GM23248 (cell line): ENCODE data around the gene BFSP1. TPM values are rescaled to one million over a fixed set of nuclear protein-coding genes. Genes with fewer than 3 reads are reported as not detected.

Source experiments
- DNase-seq: peaks from one replicate; pipeline ENCODE4 v3.0.0-alpha.2; 2015
- H2AFZ ChIP-seq: fragments of 200-600 bp; sonication (generic); 2 replicates; pipeline ENCODE4 v1.6.1; 2016; ENCODE audit warnings: antibody characterized with exemption
- H3F3A ChIP-seq: fragments of 200-600 bp; sonication (generic); 2 replicates; pipeline ENCODE4 v1.6.1; 2016; ENCODE audit warnings: mild to moderate bottlenecking, antibody characterized with exemption, mixed run types; ENCODE audit not compliant: insufficient read depth
- H3K27ac ChIP-seq: fragments of 200-600 bp; sonication (generic); 2 replicates; pipeline ENCODE4 v1.5.1; 2016; ENCODE audit warnings: mild to moderate bottlenecking
- H3K27me3 ChIP-seq: fragments of 200-600 bp; sonication (generic); replicated peaks from 2 replicates; pipeline ENCODE4 v1.6.1; 2016; ENCODE audit warnings: mild to moderate bottlenecking; ENCODE audit not compliant: insufficient read depth
- H3K36me3 ChIP-seq: fragments of 200-600 bp; sonication (generic); 2 replicates; pipeline ENCODE4 v1.6.1; 2016; ENCODE audit warnings: low read depth, mild to moderate bottlenecking
- H3K4me1 ChIP-seq: fragments of 200-600 bp; sonication (generic); 2 replicates; pipeline ENCODE4 v1.6.1; 2016; ENCODE audit warnings: mild to moderate bottlenecking; ENCODE audit not compliant: insufficient read depth
- H3K4me2 ChIP-seq: fragments of 200-600 bp; sonication (generic); one replicate; pipeline ENCODE4 v1.6.1; 2016; ENCODE audit warnings: mild to moderate bottlenecking; ENCODE audit not compliant: unreplicated experiment
- H3K4me3 ChIP-seq: fragments of 200-600 bp; sonication (generic); 2 replicates; pipeline ENCODE4 v1.5.1; 2016; ENCODE audit warnings: mild to moderate bottlenecking
- H3K79me2 ChIP-seq: fragments of 200-600 bp; sonication (generic); 2 replicates; pipeline ENCODE4 v1.6.1; 2016; ENCODE audit warnings: mild to moderate bottlenecking; ENCODE audit not compliant: insufficient read depth
- H3K9ac ChIP-seq: fragments of 200-600 bp; sonication (generic); 2 replicates; pipeline ENCODE4 v1.6.1; 2016; ENCODE audit warnings: mild to moderate bottlenecking
- H3K9me2 ChIP-seq: fragments of 200-600 bp; sonication (generic); 2 replicates; pipeline ENCODE4 v1.6.1; 2016; ENCODE audit warnings: mixed run types, mild to moderate bottlenecking, moderate library complexity; ENCODE audit not compliant: insufficient read depth
- H3K9me3 ChIP-seq: fragments of 200-600 bp; sonication (generic); one replicate; pipeline ENCODE4 v1.6.1; 2017; ENCODE audit warnings: low read depth
- H4K20me1 ChIP-seq: fragments of 200-600 bp; sonication (generic); 2 replicates; pipeline ENCODE4 v1.6.0; 2016; ENCODE audit not compliant: insufficient read depth
- EZH2 ChIP-seq: fragments of 200-600 bp; sonication (generic); IDR thresholded peaks from 2 replicates; pipeline ENCODE4 v1.6.1; 2018; ENCODE audit warnings: antibody characterized with exemption, mild to moderate bottlenecking; ENCODE audit not compliant: insufficient read depth, poor library complexity, severe bottlenecking
- EZH2phosphoT487 ChIP-seq: fragments of 200-600 bp; sonication (generic); IDR thresholded peaks from 2 replicates; pipeline ENCODE4 v1.6.1; 2018; ENCODE audit warnings: antibody characterized with exemption, moderate library complexity, mild to moderate bottlenecking, low read depth; ENCODE audit not compliant: insufficient read depth
- WGBS, 2 experiments: methylation state at CpG; one replicate each; pipeline ENCODE4 v1.1.6; 2015 to 2017; ENCODE audit warnings: low lambda C conversion rate in 2 of 2, low coverage in 1 of 2; ENCODE audit errors: missing lambda C conversion rate in 2 of 2; 5-methylcytosine and 5-hydroxymethylcytosine counted together
- in situ Hi-C: fragments of 300-500 bp; cut with MboI; formaldehyde crosslinking; loops from 2 replicates; pipeline ENCODE4 v1.15.0; 2020
- polyA plus RNA-seq: library from polyadenylated mRNA; unstranded; fragments of >200 nt; fragmentation: Nextera tagmentation; extraction: Ambion mirVana; gene quantifications from 2 replicates; pipeline ENCODE4 v1.2.1, GENCODE V29; 2016
- total RNA-seq: library from RNA; depleted of rRNA; stranded (reverse); fragments of >200 nt; shearing (Covaris generic); gene quantifications from 2 replicates; pipeline ENCODE4 v1.2.3, GENCODE V29; 2014

Gene BFSP1
- total and polyA plus RNA-seq, 2 experiments from 2014 or later = 0.28 to 0.32 TPM

- H3K9me2 ChIP-seq = no peaks in the 10 kb centered on the region
- no peak overlapping the region for H3K4me2 ChIP-seq
- no peak overlapping the region for H3K9ac ChIP-seq
- H3K79me2 ChIP-seq = no peaks in the 10 kb centered on the region
- no peak overlapping the region for H2AFZ ChIP-seq
- no peaks in the 10 kb centered on the region for H3K4me1 ChIP-seq
- no peaks in the 10 kb centered on the region for H3K36me3 ChIP-seq
- no peak for TF ChIP-seq EZH2phosphoT487
- TF ChIP-seq EZH2 = no peak
- H4K20me1 ChIP-seq = no peaks in the 10 kb centered on the region
- in situ Hi-C loops = no loop called here
- no peak overlapping the region for H3K27ac ChIP-seq
- no peak for DNase-seq
- H3F3A ChIP-seq = no peaks in the 10 kb centered on the region
- no peaks in the 10 kb centered on the region for H3K27me3 ChIP-seq
- no peak overlapping the region for H3K4me3 ChIP-seq
- 51 to 53% methylated on average over 7 of the region's 7 CpGs for WGBS, 2 experiments
- H3K9me3 ChIP-seq = no peaks in the 10 kb centered on the region
These were observed 64.5 kb downstream of the BFSP1 start for GRCh38 chr20:17466641-17467040.

- no peak overlapping the region for H3K4me2 ChIP-seq
- no peak overlapping the region for H3K27ac ChIP-seq
- no peaks in the 10 kb centered on the region for H3K4me1 ChIP-seq
- no peaks in the 10 kb centered on the region for H3F3A ChIP-seq
- no peaks in the 10 kb centered on the region for H3K9me3 ChIP-seq
- in situ Hi-C loops = no loop called here
- WGBS, 2 experiments = 59 to 60% methylated on average over 10 of the region's 10 CpGs
- H4K20me1 ChIP-seq = no peaks in the 10 kb centered on the region
- no peak for TF ChIP-seq EZH2phosphoT487
- TF ChIP-seq EZH2 = no peak
- no peaks in the 10 kb centered on the region for H3K79me2 ChIP-seq
- no peaks in the 10 kb centered on the region for H3K27me3 ChIP-seq
- no peaks in the 10 kb centered on the region for H3K36me3 ChIP-seq
- DNase-seq = no peak
- no peaks in the 10 kb centered on the region for H3K9me2 ChIP-seq
- no peak overlapping the region for H3K4me3 ChIP-seq
- no peak overlapping the region for H3K9ac ChIP-seq
- H2AFZ ChIP-seq = no peak overlapping the region
These were observed 65.9 kb downstream of the BFSP1 start for GRCh38 chr20:17465236-17465635.

GRCh38 chr20:17463711-17464110 lies 67.5 kb downstream of the BFSP1 start:
- H3K27me3 ChIP-seq = no peaks in the 10 kb centered on the region
- no peaks in the 10 kb centered on the region for H4K20me1 ChIP-seq
- H2AFZ ChIP-seq = no peak overlapping the region
- no peaks in the 10 kb centered on the region for H3K9me3 ChIP-seq
- WGBS, 2 experiments = 0 to 4% methylated on average over 1 of the region's 1 CpG
- in situ Hi-C loops = no loop called here
- H3K9me2 ChIP-seq = no peaks in the 10 kb centered on the region
- H3K36me3 ChIP-seq = no peaks in the 10 kb centered on the region
- no peak for DNase-seq
- TF ChIP-seq EZH2phosphoT487 = no peak
- no peak for TF ChIP-seq EZH2
- H3K4me1 ChIP-seq = no peaks in the 10 kb centered on the region
- no peak overlapping the region for H3K4me2 ChIP-seq
- no peaks in the 10 kb centered on the region for H3K79me2 ChIP-seq
- H3K9ac ChIP-seq = no peak overlapping the region
- H3K27ac ChIP-seq = no peak overlapping the region
- H3F3A ChIP-seq = no peaks in the 10 kb centered on the region
- no peak overlapping the region for H3K4me3 ChIP-seq

GRCh38 chr20:17461941-17462340 lies 69.2 kb downstream of the BFSP1 start:
- Histone ChIP-seq H3K27ac (no peak overlapping the region), H3K27me3 (no peaks in the 10 kb centered on the region), H3K4me2 (no peak overlapping the region), H3K36me3 (no peaks in the 10 kb centered on the region), H3K9ac (no peak overlapping the region), H3F3A (no peaks in the 10 kb centered on the region), H2AFZ (no peak overlapping the region), H3K9me2 (no peaks in the 10 kb centered on the region), H3K4me3 (no peak overlapping the region), H3K4me1 (no peaks in the 10 kb centered on the region), H3K9me3 (no peaks in the 10 kb centered on the region), H3K79me2 (no peaks in the 10 kb centered on the region), H4K20me1 (no peaks in the 10 kb centered on the region)
- TF ChIP-seq EZH2phosphoT487 = no peak
- no peak for TF ChIP-seq EZH2
- in situ Hi-C loops = no loop called here
- no peak for DNase-seq
- 27% methylated on average over 3 of the region's 3 CpGs for WGBS, 2 experiments

- H3K27ac ChIP-seq = no peak overlapping the region
- H2AFZ ChIP-seq = 0 out of 2 replicates have a peak overlapping the region, but pooled peaks have one; percentile 51
- no peak for DNase-seq
- no peaks in the 10 kb centered on the region for H3K4me1 ChIP-seq
- no peak overlapping the region for H3K4me3 ChIP-seq
- H3K9me2 ChIP-seq = no peaks in the 10 kb centered on the region
- H4K20me1 ChIP-seq = no peaks in the 10 kb centered on the region
- H3K79me2 ChIP-seq = no peaks in the 10 kb centered on the region
- H3K9me3 ChIP-seq = no peaks in the 10 kb centered on the region
- H3K27me3 ChIP-seq = no peaks in the 10 kb centered on the region; the same call in 1 of the 2 replicates
- no peak overlapping the region for H3K9ac ChIP-seq
- no peaks in the 10 kb centered on the region for H3F3A ChIP-seq
- H3K36me3 ChIP-seq = no peaks in the 10 kb centered on the region
- WGBS, 2 experiments = 49 to 53% methylated on average over 2 of the region's 2 CpGs
- TF ChIP-seq EZH2 (no peak), EZH2phosphoT487 (no peak)
- in situ Hi-C loops = no loop called here
- H3K4me2 ChIP-seq = no peak overlapping the region
These were observed 71.1 kb downstream of the BFSP1 start for GRCh38 chr20:17460119-17460518.
